Glutamatergic neuron (in vitro differentiated cells): ENCODE results near the gene PROB1. TPM values are rescaled to one million over a fixed set of nuclear protein-coding genes. Genes with fewer than 3 reads are reported as not detected.
"Not testable (repeated sequence)": the region's sequence is repeated elsewhere in the genome, so short reads cannot be mapped to it uniquely, and the experiment has no call there.

ENCODE experiments used
- DNase-seq: peaks from one replicate; pipeline ENCODE4 v3.0.0; 2022
- H3K27ac Mint-ChIP-seq: one replicate; pipeline ENCODE4 v1.8.0; 2020; ENCODE audit warnings: mild to moderate bottlenecking, mixed read lengths, inconsistent platforms; ENCODE audit not compliant: unreplicated experiment
- H3K27me3 Mint-ChIP-seq: one replicate; pipeline ENCODE4 v1.8.0; 2020; ENCODE audit warnings: mild to moderate bottlenecking, moderate library complexity, mixed read lengths, inconsistent platforms; ENCODE audit not compliant: unreplicated experiment
- H3K36me3 Mint-ChIP-seq: one replicate; pipeline ENCODE4 v1.8.0; 2020; ENCODE audit warnings: mild to moderate bottlenecking, mixed read lengths, inconsistent platforms; ENCODE audit not compliant: unreplicated experiment
- H3K4me1 Mint-ChIP-seq: one replicate; pipeline ENCODE4 v1.8.0; 2020; ENCODE audit warnings: mild to moderate bottlenecking, low read depth, mixed read lengths, inconsistent platforms; ENCODE audit not compliant: unreplicated experiment
- H3K4me3 Mint-ChIP-seq: one replicate; pipeline ENCODE4 v1.8.0; 2020; ENCODE audit warnings: mild to moderate bottlenecking, mixed read lengths, inconsistent platforms; ENCODE audit not compliant: unreplicated experiment
- H3K9me3 Mint-ChIP-seq: one replicate; pipeline ENCODE4 v1.8.0; 2020; ENCODE audit warnings: mild to moderate bottlenecking, moderate library complexity, mixed read lengths, inconsistent platforms; ENCODE audit not compliant: unreplicated experiment
- total RNA-seq: library from RNA; stranded (reverse); fragmentation: NEBNext Ultra II Directional; extraction: Animal tissue kit (Norgen Biotek cat#: 25700); gene quantifications from one replicate; pipeline ENCODE4 v1.2.1, GENCODE V29; 2021; ENCODE audit not compliant: unreplicated experiment
- TF ChIP-seq, protein P1 (sequence below): fragments of 200-600 bp; sonication (generic); IDR thresholded peaks from one replicate; pipeline ENCODE4 v1.5.0; 2021; ENCODE audit not compliant: partially characterized antibody, unreplicated experiment

The PROB1 gene
- total RNA-seq, 1 donor from 2014 or later, result 1.3 TPM

DNA sequence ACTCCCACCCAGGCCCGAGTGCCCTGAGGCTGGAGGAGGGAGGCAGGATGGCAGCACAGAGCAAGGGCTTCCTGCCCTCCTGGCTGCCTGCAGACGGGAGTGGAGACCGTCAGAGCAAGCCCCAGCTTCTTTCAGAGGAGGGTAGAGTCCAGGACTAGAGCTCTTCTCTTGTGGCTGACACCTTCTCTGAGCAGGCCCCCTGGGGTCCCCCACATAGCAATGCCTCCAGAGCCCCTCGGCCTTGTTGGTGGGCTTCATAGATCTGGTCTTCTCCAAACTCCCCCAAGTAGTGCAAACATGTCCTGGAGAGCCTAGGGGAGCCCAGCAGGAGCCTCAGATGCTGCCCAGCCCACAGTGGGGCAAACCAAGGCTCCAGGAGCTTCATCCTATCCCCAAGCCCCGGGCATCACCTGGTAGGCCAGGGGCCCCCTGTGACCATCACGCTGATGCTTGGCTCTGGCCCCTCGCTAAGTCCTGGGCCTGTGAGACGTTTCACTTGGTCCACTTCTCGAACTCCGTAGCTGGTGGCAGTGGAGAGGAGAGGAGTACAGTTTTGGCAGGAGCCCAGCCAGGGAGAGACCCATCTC lies 7.2 kb downstream of the PROB1 start:
- H3K27me3 Mint-ChIP-seq, result peaks cover 17% of the 10 kb centered on the region
- no peaks in the 10 kb centered on the region for H3K36me3 Mint-ChIP-seq
- H3K4me1 Mint-ChIP-seq, result peaks cover 3% of the 10 kb centered on the region
- H3K9me3 Mint-ChIP-seq, result no peaks in the 10 kb centered on the region
- no peak overlapping the region for H3K27ac Mint-ChIP-seq
- no peak for DNase-seq
- no peak overlapping the region for H3K4me3 Mint-ChIP-seq
- TF ChIP-seq, protein P1, sequence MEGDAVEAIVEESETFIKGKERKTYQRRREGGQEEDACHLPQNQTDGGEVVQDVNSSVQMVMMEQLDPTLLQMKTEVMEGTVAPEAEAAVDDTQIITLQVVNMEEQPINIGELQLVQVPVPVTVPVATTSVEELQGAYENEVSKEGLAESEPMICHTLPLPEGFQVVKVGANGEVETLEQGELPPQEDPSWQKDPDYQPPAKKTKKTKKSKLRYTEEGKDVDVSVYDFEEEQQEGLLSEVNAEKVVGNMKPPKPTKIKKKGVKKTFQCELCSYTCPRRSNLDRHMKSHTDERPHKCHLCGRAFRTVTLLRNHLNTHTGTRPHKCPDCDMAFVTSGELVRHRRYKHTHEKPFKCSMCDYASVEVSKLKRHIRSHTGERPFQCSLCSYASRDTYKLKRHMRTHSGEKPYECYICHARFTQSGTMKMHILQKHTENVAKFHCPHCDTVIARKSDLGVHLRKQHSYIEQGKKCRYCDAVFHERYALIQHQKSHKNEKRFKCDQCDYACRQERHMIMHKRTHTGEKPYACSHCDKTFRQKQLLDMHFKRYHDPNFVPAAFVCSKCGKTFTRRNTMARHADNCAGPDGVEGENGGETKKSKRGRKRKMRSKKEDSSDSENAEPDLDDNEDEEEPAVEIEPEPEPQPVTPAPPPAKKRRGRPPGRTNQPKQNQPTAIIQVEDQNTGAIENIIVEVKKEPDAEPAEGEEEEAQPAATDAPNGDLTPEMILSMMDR, result no peak

DNA sequence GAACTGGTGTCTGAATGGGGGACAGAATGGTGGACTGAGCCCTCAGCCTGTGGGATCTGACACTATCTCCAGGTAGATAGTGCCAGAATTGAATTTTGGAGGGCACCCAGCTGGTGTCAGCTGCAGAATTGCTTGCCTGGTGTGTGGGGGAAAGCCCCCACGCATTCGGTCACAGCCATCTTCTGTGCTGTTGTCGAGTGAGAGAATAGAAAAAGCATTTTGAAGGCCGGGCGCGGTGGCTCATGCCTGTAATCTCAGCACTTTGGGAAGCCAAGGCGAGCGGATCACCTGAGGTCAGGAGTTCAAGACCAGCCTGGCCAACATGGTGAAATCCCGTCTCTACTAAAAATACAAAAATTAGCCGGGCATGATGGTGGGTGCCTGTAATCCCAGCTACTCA lies 7.9 kb downstream of the PROB1 start:
- H3K4me3 Mint-ChIP-seq, DNase-seq, H3K4me1 Mint-ChIP-seq, H3K27ac Mint-ChIP-seq, H3K36me3 Mint-ChIP-seq, H3K9me3 Mint-ChIP-seq: not testable (repeated sequence)
- peaks cover 17% of the 10 kb centered on the region for H3K27me3 Mint-ChIP-seq

GRCh38 chr5:139386050-139386438 lies 8.9 kb downstream of the PROB1 start:
- H3K27me3 Mint-ChIP-seq, result peaks cover 16% of the 10 kb centered on the region
- no peaks in the 10 kb centered on the region for H3K36me3 Mint-ChIP-seq
- DNase-seq, result no peak
- TF ChIP-seq, protein P1, result no peak
- H3K4me3 Mint-ChIP-seq, result no peak overlapping the region
- H3K9me3 Mint-ChIP-seq, result no peaks in the 10 kb centered on the region
- H3K27ac Mint-ChIP-seq, result no peak overlapping the region
- H3K4me1 Mint-ChIP-seq, result peaks cover 3% of the 10 kb centered on the region

GRCh38 chr5:139385061-139386049 lies 9.5 kb downstream of the PROB1 start:
- H3K36me3 Mint-ChIP-seq, result no peaks in the 10 kb centered on the region
- no peak for DNase-seq
- H3K4me3 Mint-ChIP-seq, result no peak overlapping the region
- no peak overlapping the region for H3K27ac Mint-ChIP-seq
- no peaks in the 10 kb centered on the region for H3K4me1 Mint-ChIP-seq
- H3K27me3 Mint-ChIP-seq, result peaks cover 15% of the 10 kb centered on the region
- H3K9me3 Mint-ChIP-seq, result no peaks in the 10 kb centered on the region
- TF ChIP-seq, protein P1, result no peak

- Mint-ChIP-seq H3K4me1 (no peaks in the 10 kb centered on the region), H3K36me3 (no peaks in the 10 kb centered on the region), H3K27me3 (peaks cover 17% of the 10 kb centered on the region), H3K9me3 (no peaks in the 10 kb centered on the region), H3K4me3 (no peak overlapping the region), H3K27ac (peak overlapping the region; percentile 2)
- DNase-seq, result no peak
- TF ChIP-seq, protein P1, result no peak
Observed at GRCh38 chr5:139384591-139385051, 10.3 kb downstream of the PROB1 start.
